ENCODE measurements around the gene ZSCAN9.

- no peak for TF ChIP-seq CTCF (IDR thresholded peaks at IDR 0.05; ENCODE audit: low read depth, low read length, poor library complexity, severe bottlenecking)
- TF ChIP-seq EZH2phosphoT487 (IDR thresholded peaks at IDR 0.05; ENCODE audit: borderline replicate concordance, low read length) = no peak
Observed at GRCh38 chr6:28277746-28278145, 52.7 kb downstream of the ZSCAN9 start.
